ENCODE measurements around the gene RNF112.
A peak's percentile ranks its signal among the peaks of the same experiment; 100 is the strongest.

Gene RNF112

GRCh38 chr17:19384723-19385391, 26.2 kb upstream of the RNF112 start:
- Histone ChIP-seq H3K4me3 (peak overlapping the region; percentile 67), H3K27ac (peak overlapping the region; percentile 96 to 99)
- peak; percentile 97 for DNase-seq (ENCODE audit: low spot score)
- TF ChIP-seq CTCF (IDR thresholded peaks at IDR 0.05), result no peak

- peak overlapping the region; percentile 67 for H3K4me3 ChIP-seq
- TF ChIP-seq CTCF (IDR thresholded peaks at IDR 0.05), result no peak
- DNase-seq (ENCODE audit: low spot score), result no peak
- peak overlapping the region; percentile 96 to 99 for H3K27ac ChIP-seq
Observed at GRCh38 chr17:19385521-19385983, 25.5 kb upstream of the RNF112 start.

GRCh38 chr17:19386051-19386929, 24.7 kb upstream of the RNF112 start:
- H3K27ac ChIP-seq, result peak overlapping the region; percentile 96 to 99
- peak; percentile 91 for DNase-seq (ENCODE audit: low spot score)
- peak overlapping the region; percentile 67 for H3K4me3 ChIP-seq
- no peak for TF ChIP-seq CTCF (IDR thresholded peaks at IDR 0.05)

GRCh38 chr17:19386974-19387920, 23.8 kb upstream of the RNF112 start, which contains the start of gene MFAP4:
Gene MFAP4, minus strand, starts transcription at chr17:19387190. Its CDS starts 35 bp downstream, at chr17:19387155.
- peak; percentile 90 for DNase-seq (ENCODE audit: low spot score)
- peak within 1 kb of the TSS; percentile 96 to 99 for H3K27ac ChIP-seq
- H3K4me3 ChIP-seq, result peak within 1 kb of the TSS; percentile 67
- TF ChIP-seq CTCF (IDR thresholded peaks at IDR 0.05), result no peak

GRCh38 chr17:19387921-19388521, 23.0 kb upstream of the RNF112 start:
- peak; percentile 76 for DNase-seq (ENCODE audit: low spot score)
- peak overlapping the region; percentile 96 to 99 for H3K27ac ChIP-seq
- H3K4me3 ChIP-seq, result peak overlapping the region; percentile 67
- TF ChIP-seq CTCF (IDR thresholded peaks at IDR 0.05), result no peak

All from coronary artery (tissue), 2 donors.